22Rv1 (cell line): ENCODE results near the gene UBAP2.

Source experiments
- CTCF ChIP-seq: fragments of 450-650 bp; IDR thresholded peaks from 2 replicates; pipeline ENCODE4 v1.5.1; 2017; ENCODE audit warnings: mild to moderate bottlenecking
- ZFX ChIP-seq: fragments of 450-650 bp; IDR thresholded peaks from 2 replicates; pipeline ENCODE4 v1.6.1; 2017; ENCODE audit warnings: antibody characterized with exemption, borderline replicate concordance

DNA sequence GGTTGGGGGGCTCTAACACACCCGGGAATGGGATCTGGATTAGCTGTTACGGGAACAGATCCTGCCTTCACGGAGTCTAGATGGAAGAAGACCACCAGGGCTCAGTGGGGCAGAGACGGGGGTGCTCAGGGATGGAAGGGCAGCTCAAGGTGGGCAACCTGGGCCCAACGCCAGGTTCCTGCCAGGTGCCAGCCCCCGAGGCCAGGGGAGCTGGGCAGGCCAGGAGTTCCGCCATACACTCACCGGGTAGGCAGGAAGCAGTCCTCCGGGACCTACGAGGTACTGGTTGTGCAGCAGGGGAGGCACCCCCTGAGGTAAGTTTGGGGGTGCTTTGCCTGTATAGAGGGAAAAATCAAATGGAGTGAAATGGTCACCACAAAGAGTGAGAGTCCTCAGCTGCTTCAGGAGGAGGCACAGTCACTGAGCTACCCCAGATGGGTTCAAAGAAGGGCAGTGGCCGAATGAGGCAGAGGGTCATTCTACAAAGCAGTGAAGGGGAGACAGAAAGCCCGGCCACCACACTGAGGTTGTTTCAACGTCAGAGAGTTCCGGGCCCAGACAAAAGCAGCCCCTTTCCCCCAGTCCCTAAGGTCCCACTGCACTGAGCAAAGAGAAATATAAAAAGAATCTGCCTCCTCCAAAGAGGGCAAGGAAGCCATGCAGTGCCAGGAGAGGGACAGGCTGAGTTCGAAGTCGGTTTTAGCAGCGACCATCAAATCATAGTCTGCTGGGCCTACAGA is 121.8 kb downstream of the UBAP2 start:
- TF ChIP-seq CTCF (no peak), ZFX (no peak)
